GM21526 (cell line): ENCODE measurements around the gene C6orf141.

ENCODE experiments used
- ATAC-seq: cut with Tn5 transposase; IDR thresholded peaks from one replicate; pipeline ENCODE4 v1.9.1; 2021; ENCODE audit warnings: moderate library complexity; ENCODE audit not compliant: unreplicated experiment, low FRiP score

C6orf141 gene

DNA sequence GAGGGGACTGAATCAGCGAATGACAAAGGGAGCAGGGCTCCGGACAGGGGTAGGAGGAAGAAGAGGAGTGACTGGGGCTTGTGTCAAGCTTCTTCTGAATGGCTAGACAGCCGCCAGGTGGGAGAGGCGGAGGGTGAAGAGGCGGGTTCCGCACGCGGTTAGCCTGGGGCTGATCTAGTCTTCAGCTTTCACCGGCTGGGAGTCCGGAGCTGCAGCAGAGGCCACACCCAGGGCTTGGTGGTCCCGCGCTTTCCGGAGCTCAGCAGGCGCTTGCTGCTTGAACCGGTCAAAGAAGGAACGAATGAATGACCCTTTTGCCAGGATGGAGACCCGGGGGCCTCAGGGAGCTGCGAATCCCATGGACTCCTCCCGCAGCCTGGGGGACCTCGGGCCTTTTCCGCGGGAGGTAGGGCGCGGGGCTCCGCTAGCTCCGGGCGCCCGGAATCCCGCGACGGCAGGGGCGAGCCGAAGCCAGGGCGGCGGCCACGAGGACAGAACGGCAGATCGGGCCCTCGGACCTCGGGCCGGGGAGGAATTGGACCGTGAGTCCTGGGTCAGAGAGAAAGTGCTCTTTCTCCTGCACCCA is at the start of gene C6orf141:
Gene C6orf141, plus strand, starts transcription at position 177 of the 586 bp plus-strand sequence. Its CDS starts 125 bp downstream, at position 302.
- ATAC-seq: peak; percentile 85

DNA sequence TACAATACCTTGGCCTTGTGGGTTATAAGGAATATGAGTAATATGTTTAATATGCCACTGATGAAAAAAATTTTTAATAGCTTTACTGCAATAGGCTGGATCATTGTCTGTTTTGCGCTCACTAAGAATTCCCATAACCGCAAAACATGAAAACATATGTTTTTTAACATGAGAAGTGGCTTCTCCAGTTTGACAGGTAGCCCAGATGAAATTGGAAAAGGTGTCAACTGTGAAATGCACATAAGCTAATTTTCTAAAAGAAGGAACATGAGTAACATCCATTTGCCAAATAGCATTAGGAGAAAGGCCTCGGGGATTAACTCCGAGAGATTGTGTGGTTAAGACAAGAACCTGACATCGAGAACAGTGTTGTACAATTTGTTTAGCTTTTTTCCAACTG is 45.8 kb upstream of the C6orf141 start:
- no peak for ATAC-seq

DNA sequence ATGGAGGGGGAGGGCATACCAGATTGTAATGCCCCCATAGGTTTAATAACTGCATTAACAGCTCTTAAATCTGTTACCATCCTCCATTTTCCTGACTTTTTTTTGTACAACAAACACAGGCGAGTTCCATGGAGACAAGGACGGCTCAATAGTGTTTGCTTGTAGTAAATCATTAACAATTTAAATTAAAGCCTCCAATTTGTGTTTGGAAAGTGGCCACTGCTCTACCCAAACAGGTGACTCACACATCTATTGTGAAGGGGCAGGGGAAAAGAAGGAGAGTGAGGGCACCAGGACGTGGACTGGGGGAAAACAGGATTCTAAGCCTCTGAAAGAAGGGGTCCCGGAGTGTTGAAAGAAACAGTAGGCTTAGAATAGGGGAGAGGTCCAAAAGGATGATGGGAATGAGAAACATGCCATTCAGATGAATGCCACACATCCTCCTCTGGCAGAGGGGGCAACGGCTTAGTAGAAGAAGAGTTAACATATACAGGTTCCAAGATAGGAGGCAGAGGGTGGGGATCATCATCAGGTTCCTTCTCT is 43.8 kb upstream of the C6orf141 start:
- ATAC-seq: no peak

DNA sequence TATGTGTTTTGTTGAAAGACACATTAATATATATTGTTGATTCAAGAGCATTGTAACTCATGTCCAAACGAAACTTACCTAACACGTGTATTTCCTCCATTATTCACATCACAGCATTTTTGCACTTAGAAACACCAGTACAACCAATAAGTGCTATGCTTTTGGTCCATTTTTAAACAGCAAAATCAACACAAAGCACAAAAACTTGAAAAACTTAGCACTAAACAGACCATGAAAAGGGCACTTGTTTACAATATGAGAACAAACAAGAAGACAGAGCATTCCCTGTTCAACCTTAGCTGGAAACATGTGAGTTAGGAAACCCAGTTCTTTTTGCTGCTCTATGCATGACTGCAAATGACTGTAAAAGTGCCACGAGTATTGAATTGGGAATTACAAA is 41.1 kb upstream of the C6orf141 start:
- ATAC-seq: no peak

DNA sequence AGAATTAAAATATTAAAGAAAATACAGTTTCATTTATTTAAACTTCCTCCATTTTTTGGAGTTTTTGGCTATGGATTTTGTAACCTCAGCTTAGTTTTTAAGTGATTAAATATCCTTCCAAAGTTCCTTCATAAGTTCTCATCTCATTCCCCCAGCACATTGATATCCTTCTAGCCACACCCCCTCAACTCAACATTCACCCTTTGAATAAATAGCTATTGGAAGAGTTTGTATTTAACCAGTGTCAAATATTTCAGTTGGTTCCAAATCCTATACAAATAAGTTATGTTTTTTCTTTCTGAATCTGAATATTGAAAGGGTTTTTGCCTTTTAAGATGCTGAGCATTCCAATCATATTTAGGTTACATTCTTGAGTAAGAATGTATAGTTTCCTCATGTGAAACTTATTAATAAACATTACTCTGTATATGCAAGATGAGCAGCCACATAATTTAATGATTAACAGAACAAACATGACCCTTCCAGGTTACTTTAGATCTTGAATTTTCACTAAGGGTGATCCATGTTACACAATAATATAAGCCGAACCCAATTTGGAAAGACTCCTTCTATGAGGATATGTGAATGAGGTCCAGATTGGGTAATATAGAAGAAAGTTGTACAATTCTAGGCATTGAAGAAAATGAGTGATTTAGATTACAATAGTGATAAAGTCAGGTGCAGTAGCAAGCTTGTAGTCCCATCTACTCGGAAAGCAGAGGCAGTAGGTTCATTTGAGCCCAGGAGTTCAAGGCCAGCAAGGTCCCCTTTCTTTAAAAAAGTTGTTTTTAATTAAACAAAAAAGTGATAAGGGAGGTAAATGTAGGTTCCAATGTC is 37.1 kb upstream of the C6orf141 start:
- no peak for ATAC-seq

DNA sequence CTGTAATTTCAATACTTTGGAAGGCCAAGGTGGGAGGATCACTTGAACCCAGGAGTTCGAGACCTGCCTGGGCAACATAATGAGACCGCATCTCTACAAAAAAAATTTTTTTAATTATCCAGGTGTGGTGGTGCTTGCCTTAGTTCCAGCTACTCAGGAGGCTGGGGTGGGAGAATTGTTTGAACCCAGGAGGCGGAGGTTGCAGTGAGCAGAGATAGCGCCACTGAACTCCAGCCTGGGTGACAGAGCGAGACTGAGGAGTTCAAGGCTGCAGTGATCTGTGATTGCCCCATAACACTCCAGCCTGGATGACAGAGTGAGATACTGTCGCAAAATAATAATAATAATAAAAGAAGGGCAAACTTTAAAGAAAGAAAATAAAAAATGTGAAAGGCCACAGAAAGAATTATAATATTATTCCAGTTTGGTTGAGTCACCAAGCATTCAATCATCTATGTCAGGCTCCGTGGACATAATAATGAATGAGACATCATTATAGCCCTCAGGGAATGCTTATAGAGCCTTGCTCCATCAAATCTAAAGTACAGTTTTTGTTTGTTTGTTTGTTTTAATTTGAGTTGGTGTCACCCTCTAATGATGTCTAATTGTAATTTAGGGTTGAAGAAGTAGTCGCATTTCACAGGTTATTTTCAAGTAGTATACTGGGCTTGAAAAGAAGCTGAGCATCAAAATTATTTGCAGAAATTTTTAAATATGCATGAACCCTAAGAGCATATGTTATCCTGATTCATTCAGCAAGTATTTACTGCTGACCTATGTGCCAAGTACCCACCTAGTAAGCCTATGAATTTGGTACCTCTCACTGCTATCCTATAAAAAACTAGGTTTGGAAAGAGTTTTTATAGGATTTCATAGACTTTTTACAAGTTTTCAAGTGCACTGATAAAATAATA is 35.6 kb upstream of the C6orf141 start:
- ATAC-seq: no peak

DNA sequence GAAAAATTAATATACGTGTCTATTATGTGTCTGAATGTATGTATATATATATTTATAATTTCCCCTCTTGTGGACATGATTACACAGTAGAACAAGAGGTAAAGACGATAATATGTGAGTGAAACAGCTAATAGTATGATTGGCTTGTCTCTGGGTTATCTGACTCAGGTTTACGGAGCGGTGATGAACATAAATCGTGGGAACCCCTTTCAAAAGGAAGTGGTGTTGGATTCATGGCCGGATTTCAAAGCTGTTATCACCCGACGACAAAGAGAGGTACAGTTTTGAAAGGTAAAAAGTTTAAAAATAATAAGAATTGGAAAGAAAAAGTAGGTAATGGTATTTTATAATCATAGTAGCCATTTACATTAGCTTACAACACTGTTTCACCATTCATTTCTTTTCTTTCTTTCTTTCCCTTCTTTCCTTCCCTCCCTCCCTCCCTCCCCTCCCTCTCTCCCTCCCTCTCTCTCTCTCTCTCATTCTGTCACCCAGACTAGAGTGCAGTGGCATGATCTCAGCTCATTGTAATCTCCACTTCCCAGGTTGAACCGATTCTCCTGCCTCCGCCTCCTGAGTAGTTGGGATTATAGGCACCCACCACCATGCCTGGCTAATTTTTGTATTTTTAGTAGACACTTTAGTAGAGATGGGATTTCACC is 34.9 kb upstream of the C6orf141 start:
- no peak for ATAC-seq

DNA sequence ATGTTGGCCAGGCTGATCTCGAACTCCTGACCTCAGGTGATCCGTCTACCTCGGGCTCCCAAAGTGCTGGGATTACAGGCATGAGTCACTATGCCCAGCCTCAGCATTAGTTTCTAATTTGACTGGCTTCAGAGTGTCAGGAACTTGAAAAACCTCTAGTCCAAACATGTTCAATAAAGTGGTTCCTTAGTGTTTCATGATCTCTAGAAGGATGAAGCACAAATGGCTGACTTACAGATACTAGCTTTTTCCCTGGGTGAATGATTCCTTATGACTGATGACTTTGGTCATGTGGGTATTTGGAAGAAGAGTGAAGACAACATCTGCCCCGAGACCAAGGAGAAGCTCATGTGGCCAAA is 34.3 kb upstream of the C6orf141 start:
- no peak for ATAC-seq

DNA sequence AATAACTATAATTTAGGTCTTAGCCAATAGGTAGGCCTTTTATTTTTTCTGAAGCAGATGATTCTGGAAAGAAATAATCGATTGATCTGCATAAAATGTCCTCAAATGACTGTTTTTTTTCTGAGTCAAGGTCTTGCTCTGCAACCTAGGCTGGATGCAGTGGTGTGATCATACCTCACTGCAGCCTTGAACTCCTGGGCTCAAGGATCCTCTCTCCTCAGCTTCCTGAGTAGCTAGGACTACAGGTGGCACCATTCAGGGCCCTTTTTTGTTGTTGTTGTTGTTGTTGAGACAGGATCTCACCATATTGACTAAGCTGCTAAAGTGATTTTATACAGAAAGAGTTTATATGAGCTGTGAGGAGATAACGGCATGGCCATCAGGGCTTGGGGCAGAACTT is 32.5 kb upstream of the C6orf141 start:
- no peak for ATAC-seq

DNA sequence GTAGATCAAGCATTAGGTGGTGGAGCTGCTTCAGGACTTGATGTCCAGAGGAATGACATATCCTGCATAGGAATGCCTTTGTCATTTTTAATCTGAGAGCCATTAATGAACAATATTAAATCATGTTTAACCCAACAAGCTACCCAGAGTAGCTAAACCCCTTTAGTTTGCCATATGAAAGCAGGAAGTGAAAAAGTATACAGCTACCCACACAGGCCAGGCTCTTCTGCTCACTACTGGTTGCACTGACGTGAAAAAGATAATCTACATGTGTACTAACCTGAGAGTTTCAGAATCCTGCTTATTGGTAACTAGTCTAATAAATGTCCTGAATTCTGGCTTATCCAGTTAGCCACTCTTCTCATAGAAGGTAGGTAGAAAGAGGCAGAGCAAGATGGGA is 30.8 kb upstream of the C6orf141 start:
- ATAC-seq: peak; percentile 98

DNA sequence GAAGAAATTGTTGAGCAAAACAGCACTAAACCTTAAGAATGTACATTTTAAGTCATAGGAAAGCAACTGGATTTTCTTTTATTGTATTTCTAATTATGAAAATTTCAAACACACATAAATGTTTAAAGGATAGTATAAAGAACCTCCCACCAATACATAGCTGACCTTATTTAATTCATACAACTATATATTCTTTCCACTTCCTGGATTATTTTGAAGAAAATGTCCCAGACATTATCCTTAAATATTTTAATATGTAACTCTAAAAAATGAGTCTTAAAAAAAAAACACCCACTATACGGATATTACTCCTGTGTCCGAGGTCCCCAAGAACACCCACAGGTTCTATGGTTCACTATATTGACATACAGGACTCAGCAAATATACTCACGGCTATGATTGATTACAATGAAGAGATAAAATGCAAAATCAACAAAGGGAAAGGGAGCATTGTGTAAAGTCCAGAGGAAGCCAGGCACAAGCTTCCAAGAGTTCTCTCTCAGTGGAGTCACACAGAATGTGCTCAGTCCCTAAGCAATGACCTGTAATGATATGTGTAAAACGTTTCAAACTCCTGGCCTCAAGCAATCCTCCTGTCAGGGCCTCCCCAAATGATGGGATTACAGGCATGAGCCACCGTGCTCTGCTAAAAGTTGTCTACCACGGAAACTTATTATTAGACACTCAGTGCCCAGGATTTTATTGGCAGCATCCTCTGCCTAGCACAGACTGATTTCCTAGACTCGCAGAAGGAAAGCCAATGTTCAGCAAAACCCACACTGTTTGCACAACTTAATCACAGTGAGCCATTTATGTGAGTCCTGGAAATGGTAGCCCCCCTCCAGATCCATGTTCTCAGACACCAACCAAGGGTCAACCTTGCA is 27.5 kb upstream of the C6orf141 start:
- ATAC-seq: no peak

DNA sequence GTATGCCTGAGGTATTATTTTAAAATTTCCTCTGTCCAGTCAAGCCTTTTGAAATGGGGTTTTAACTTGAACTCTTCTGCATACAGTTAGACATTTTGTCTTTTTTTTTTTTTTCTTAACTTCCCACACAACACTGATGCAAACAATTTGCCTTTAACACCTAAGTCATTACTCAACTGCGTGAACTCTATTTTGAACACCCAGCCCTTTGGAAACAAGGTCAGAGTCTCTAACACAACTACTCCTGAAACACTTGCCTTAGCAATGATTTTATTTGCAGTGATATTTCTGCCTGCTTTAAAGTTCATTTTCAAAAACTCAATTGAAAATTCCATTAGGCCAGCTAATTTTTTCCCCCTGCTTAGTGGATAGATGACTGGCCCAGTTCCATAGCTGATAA is 26.6 kb upstream of the C6orf141 start:
- no peak for ATAC-seq

DNA sequence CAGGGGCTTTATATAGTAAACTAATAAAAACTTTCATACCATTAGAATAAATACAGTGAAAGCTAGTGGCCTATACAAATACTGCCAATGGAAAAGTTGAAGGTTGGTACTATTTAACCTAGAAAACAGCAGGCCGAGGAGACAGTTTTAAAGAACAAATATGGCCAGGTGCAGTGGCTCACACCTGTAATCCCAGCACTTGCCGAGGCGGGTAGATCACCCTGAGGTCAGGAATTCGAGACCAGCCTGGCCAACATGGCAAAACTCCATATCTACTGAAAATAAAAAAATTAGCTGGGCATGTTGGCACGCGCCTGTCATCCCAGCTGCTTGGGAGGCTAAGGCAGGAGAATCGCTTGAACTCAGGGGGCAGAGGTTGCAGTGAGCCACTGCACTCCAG is 25.9 kb upstream of the C6orf141 start:
- no peak for ATAC-seq

DNA sequence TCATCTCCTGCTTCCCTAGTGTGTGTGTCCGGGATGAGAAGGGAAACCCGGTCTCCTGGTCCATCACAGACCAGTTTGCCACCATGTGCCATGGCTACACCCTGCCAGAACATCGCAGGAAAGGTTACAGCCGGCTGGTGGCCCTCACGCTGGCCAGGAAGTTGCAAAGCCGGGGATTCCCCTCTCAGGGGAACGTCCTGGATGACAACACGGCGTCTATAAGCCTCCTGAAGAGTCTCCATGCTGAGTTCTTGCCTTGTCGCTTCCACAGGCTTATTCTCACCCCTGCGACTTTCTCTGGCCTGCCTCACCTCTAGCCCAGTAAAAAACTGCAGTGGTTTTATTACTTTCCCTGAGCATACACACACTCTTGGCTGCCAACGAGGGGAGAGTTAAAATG is 23.9 kb upstream of the C6orf141 start:
- no peak for ATAC-seq

DNA sequence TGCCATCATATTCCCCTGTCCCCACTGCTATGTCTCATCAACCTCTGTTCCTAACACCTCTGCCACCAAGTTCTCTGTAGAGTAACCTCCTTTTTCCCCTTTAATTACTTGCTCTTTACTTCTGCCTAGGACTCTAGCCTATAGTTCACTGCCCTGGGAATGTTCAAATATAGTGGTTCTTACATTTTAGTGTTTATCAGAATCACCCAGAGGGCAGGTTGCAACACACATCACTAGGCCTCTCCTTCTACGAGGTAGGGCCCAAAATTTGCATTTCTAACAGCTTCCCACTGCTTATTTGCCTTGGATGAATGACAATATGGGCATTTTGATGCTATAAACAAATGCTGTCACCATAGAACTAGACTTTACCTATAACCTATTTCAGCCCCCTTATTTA is 23.1 kb upstream of the C6orf141 start:
- ATAC-seq: no peak

DNA sequence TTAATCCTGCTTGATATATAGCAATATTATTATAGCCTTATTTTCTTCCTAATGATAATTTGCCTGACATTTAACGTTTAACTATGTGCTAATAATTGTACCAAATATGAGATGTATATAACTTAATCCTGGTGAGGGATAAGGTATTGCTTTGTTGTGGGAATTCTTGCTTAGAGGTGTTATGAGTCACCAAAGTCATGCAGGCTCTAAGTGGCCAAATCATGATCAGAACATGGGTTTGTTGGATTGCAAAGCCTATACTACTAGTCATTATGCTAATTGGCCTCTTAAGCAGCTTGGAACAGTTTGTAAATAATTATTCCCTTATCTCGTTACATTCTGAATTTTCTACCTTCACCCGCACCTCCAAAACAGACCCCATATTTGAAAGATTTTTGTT is 21.9 kb upstream of the C6orf141 start:
- no peak for ATAC-seq

DNA sequence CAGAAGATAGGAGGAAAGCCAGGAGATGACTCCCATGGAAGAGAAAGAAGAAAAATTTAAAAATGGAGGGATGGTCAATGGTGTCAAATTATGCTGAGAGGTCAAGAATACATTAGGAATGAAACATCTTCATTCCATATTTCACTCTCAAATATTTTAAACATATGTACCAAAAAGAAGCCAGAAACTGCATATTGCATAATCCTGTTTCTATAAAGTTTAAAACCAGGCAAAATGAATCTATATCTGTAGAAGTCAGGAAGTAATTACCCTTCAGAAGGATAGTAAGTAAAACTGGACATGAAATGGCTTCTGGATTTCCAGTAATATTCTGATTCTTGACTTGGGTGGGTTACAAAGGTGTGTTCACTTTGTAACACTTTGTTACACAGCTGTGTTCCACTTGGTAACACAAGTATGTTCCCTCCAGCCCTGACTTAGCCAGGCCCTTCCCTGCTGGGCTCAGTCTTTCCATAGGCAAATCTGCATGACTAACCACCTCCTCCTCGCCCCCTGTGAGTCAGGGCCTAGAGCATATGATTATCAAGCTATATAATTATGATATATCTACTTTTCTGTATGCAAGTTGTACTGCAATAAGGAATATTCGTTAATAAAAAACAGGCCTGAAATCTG is 20.2 kb upstream of the C6orf141 start:
- no peak for ATAC-seq

DNA sequence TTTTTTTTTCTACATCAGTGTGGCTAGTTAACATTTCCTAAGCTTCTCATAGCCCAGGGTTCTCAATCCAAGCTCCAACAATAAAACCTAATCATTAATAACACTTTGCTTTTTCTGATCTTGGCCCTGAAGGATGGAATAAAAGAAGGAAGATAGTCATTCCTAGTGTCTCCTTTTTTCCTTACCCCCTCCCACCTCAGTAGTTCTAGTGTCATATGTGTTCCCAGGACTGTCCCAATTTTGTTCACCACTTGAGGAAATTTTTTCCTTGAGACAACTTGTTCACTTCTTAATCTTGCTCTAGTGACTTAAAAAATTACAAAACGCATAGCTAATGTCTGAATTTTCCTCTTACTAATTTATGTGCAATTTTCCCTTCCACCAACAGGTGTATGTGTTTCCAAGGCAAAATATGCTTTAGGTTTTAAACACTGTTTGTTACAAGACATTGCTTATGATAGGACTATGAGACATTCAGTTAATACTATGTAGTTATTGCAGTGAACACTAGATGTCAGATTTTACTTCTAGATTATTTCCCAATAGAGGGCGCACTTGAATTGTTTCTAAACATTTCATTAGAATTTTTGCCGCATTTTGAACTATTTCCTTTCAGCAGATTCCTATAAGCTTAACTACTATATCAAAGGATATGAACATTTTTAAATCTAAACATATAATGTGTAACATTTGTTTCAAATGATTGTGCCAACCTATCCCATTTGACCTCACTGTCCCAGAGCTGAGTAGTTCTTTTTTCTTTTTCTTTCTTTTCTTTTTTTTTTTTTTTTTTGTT is 18.5 kb upstream of the C6orf141 start:
- peak; percentile 96 for ATAC-seq
